ENCODE data around the gene EMC1.

Gene EMC1

GRCh38 chr1:19212167-19212566 is 39.2 kb downstream of the EMC1 start:
- H3K4me3 ChIP-seq (ENCODE audit: low read depth, low read length) = no peak overlapping the region
- H3K36me3 ChIP-seq (ENCODE audit: control insufficient read depth, insufficient read depth, low read length) = peaks cover 51% of the 10 kb centered on the region
- no peak overlapping the region for H3K9ac ChIP-seq (ENCODE audit: low read depth, low read length)
- no peaks in the 10 kb centered on the region for H3K27me3 ChIP-seq (ENCODE audit: control insufficient read depth, insufficient read depth, low read length)
- H3K27ac ChIP-seq (ENCODE audit: low read depth, low read length) = no peak overlapping the region
- no peaks in the 10 kb centered on the region for H3K9me3 ChIP-seq (ENCODE audit: control insufficient read depth, insufficient read depth, low read length)
- peaks cover 22% of the 10 kb centered on the region; the same call in 1 of the 2 replicates for H3K4me1 ChIP-seq (ENCODE audit: control insufficient read depth, insufficient read depth, low read length)

GRCh38 chr1:19210772-19211549 is 40.4 kb downstream of the EMC1 start:
- Histone ChIP-seq H3K4me3 (ENCODE audit: low read depth, low read length) (peak overlapping the region; percentile 97), H3K4me1 (ENCODE audit: control insufficient read depth, insufficient read depth, low read length) (peaks cover 22% of the 10 kb centered on the region; the same call in 1 of the 2 replicates), H3K27me3 (ENCODE audit: control insufficient read depth, insufficient read depth, low read length) (no peaks in the 10 kb centered on the region), H3K9ac (ENCODE audit: low read depth, low read length) (peak overlapping the region; percentile 92), H3K36me3 (ENCODE audit: control insufficient read depth, insufficient read depth, low read length) (peaks cover 39% of the 10 kb centered on the region), H3K9me3 (ENCODE audit: control insufficient read depth, insufficient read depth, low read length) (no peaks in the 10 kb centered on the region), H3K27ac (ENCODE audit: low read depth, low read length) (peak overlapping the region; percentile 94)

- Histone ChIP-seq H3K36me3 (ENCODE audit: control insufficient read depth, insufficient read depth, low read length) (peaks cover 32% of the 10 kb centered on the region), H3K27ac (ENCODE audit: low read depth, low read length) (peak within 1 kb of the TSS; percentile 94), H3K4me3 (ENCODE audit: low read depth, low read length) (peak within 1 kb of the TSS; percentile 97), H3K9ac (ENCODE audit: low read depth, low read length) (peak within 1 kb of the TSS; percentile 92), H3K27me3 (ENCODE audit: control insufficient read depth, insufficient read depth, low read length) (no peaks in the 10 kb centered on the region), H3K4me1 (ENCODE audit: control insufficient read depth, insufficient read depth, low read length) (peaks cover 22% of the 10 kb centered on the region; the same call in 1 of the 2 replicates), H3K9me3 (ENCODE audit: control insufficient read depth, insufficient read depth, low read length) (no peaks in the 10 kb centered on the region)
These were observed 41.1 kb downstream of the EMC1 start, which contains the start of gene UBR4 for GRCh38 chr1:19209990-19210771. Gene UBR4 (minus strand): TSS chr1:19210266. CDS start chr1:19210248, 18 bp downstream.

- Histone ChIP-seq H3K4me1 (ENCODE audit: control insufficient read depth, insufficient read depth, low read length) (peaks cover 22% of the 10 kb centered on the region; the same call in 1 of the 2 replicates), H3K27ac (ENCODE audit: low read depth, low read length) (peak overlapping the region; percentile 94), H3K9me3 (ENCODE audit: control insufficient read depth, insufficient read depth, low read length) (no peaks in the 10 kb centered on the region), H3K4me3 (ENCODE audit: low read depth, low read length) (peak overlapping the region; percentile 97), H3K9ac (ENCODE audit: low read depth, low read length) (peak overlapping the region; percentile 92), H3K36me3 (ENCODE audit: control insufficient read depth, insufficient read depth, low read length) (peaks cover 32% of the 10 kb centered on the region), H3K27me3 (ENCODE audit: control insufficient read depth, insufficient read depth, low read length) (no peaks in the 10 kb centered on the region)
These were observed 41.8 kb downstream of the EMC1 start for GRCh38 chr1:19209439-19209989.

GRCh38 chr1:19208710-19209438 is 42.5 kb downstream of the EMC1 start:
- Histone ChIP-seq H3K4me3 (ENCODE audit: low read depth, low read length) (peak overlapping the region; percentile 97), H3K27me3 (ENCODE audit: control insufficient read depth, insufficient read depth, low read length) (no peaks in the 10 kb centered on the region), H3K9me3 (ENCODE audit: control insufficient read depth, insufficient read depth, low read length) (no peaks in the 10 kb centered on the region), H3K36me3 (ENCODE audit: control insufficient read depth, insufficient read depth, low read length) (peaks cover 27% of the 10 kb centered on the region), H3K4me1 (ENCODE audit: control insufficient read depth, insufficient read depth, low read length) (peaks cover 22% of the 10 kb centered on the region; the same call in 1 of the 2 replicates), H3K9ac (ENCODE audit: low read depth, low read length) (peak overlapping the region; percentile 92), H3K27ac (ENCODE audit: low read depth, low read length) (peak overlapping the region; percentile 94)

GRCh38 chr1:19206947-19207346 is 44.4 kb downstream of the EMC1 start:
- Histone ChIP-seq H3K27me3 (ENCODE audit: control insufficient read depth, insufficient read depth, low read length) (no peaks in the 10 kb centered on the region), H3K27ac (ENCODE audit: low read depth, low read length) (no peak overlapping the region), H3K9me3 (ENCODE audit: control insufficient read depth, insufficient read depth, low read length) (no peaks in the 10 kb centered on the region), H3K4me3 (ENCODE audit: low read depth, low read length) (no peak overlapping the region), H3K9ac (ENCODE audit: low read depth, low read length) (no peak overlapping the region), H3K4me1 (ENCODE audit: control insufficient read depth, insufficient read depth, low read length) (peaks cover 22% of the 10 kb centered on the region; the same call in 1 of the 2 replicates), H3K36me3 (ENCODE audit: control insufficient read depth, insufficient read depth, low read length) (peaks cover 9% of the 10 kb centered on the region)

- peaks cover 16% of the 10 kb centered on the region for H3K36me3 ChIP-seq (ENCODE audit: control insufficient read depth, insufficient read depth, low read length)
- no peak overlapping the region for H3K27ac ChIP-seq (ENCODE audit: low read depth, low read length)
- H3K9me3 ChIP-seq (ENCODE audit: control insufficient read depth, insufficient read depth, low read length) = no peaks in the 10 kb centered on the region
- peaks cover 12% of the 10 kb centered on the region; the same call in 1 of the 2 replicates for H3K4me1 ChIP-seq (ENCODE audit: control insufficient read depth, insufficient read depth, low read length)
- no peaks in the 10 kb centered on the region for H3K27me3 ChIP-seq (ENCODE audit: control insufficient read depth, insufficient read depth, low read length)
- no peak overlapping the region for H3K9ac ChIP-seq (ENCODE audit: low read depth, low read length)
- H3K4me3 ChIP-seq (ENCODE audit: low read depth, low read length) = no peak overlapping the region
These were observed 45.5 kb downstream of the EMC1 start for GRCh38 chr1:19205845-19206244.

- Histone ChIP-seq H3K27ac (ENCODE audit: low read depth, low read length) (no peak overlapping the region), H3K9ac (ENCODE audit: low read depth, low read length) (no peak overlapping the region), H3K4me1 (ENCODE audit: control insufficient read depth, insufficient read depth, low read length) (peaks cover 12% of the 10 kb centered on the region; the same call in 1 of the 2 replicates), H3K27me3 (ENCODE audit: control insufficient read depth, insufficient read depth, low read length) (no peaks in the 10 kb centered on the region), H3K36me3 (ENCODE audit: control insufficient read depth, insufficient read depth, low read length) (peaks cover 20% of the 10 kb centered on the region), H3K9me3 (ENCODE audit: control insufficient read depth, insufficient read depth, low read length) (no peaks in the 10 kb centered on the region), H3K4me3 (ENCODE audit: low read depth, low read length) (no peak overlapping the region)
These were observed 45.9 kb downstream of the EMC1 start for GRCh38 chr1:19205403-19205802.

- H3K27me3 ChIP-seq (ENCODE audit: control insufficient read depth, insufficient read depth, low read length) = no peaks in the 10 kb centered on the region
- no peak overlapping the region for H3K27ac ChIP-seq (ENCODE audit: low read depth, low read length)
- H3K9ac ChIP-seq (ENCODE audit: low read depth, low read length) = no peak overlapping the region
- peaks cover 12% of the 10 kb centered on the region; the same call in 1 of the 2 replicates for H3K4me1 ChIP-seq (ENCODE audit: control insufficient read depth, insufficient read depth, low read length)
- peaks cover 28% of the 10 kb centered on the region for H3K36me3 ChIP-seq (ENCODE audit: control insufficient read depth, insufficient read depth, low read length)
- H3K4me3 ChIP-seq (ENCODE audit: low read depth, low read length) = no peak overlapping the region
- no peaks in the 10 kb centered on the region for H3K9me3 ChIP-seq (ENCODE audit: control insufficient read depth, insufficient read depth, low read length)
These were observed 46.7 kb downstream of the EMC1 start for GRCh38 chr1:19204446-19205266.

- Histone ChIP-seq H3K27me3 (ENCODE audit: control insufficient read depth, insufficient read depth, low read length) (no peaks in the 10 kb centered on the region), H3K4me1 (ENCODE audit: control insufficient read depth, insufficient read depth, low read length) (peaks cover 6% of the 10 kb centered on the region; the same call in 1 of the 2 replicates), H3K4me3 (ENCODE audit: low read depth, low read length) (no peak overlapping the region), H3K9ac (ENCODE audit: low read depth, low read length) (no peak overlapping the region), H3K9me3 (ENCODE audit: control insufficient read depth, insufficient read depth, low read length) (no peaks in the 10 kb centered on the region), H3K27ac (ENCODE audit: low read depth, low read length) (no peak overlapping the region), H3K36me3 (ENCODE audit: control insufficient read depth, insufficient read depth, low read length) (peaks cover 40% of the 10 kb centered on the region)
These were observed 47.9 kb downstream of the EMC1 start for GRCh38 chr1:19203440-19203839.
